LNCaP clone FGC (cell line): ENCODE data around the gene CCDC167.

ENCODE experiments used
- DNase-seq: peaks from one replicate; pipeline ENCODE4 v3.0.0-alpha.2; 2011; ENCODE audit warnings: low read depth
- H3K4me3 ChIP-seq: 2 replicates; pipeline ENCODE4 v1.5.1; 2011; ENCODE audit warnings: mild to moderate bottlenecking, low read depth, low read length, control low read depth
- CTCF ChIP-seq: IDR thresholded peaks from 2 replicates; pipeline ENCODE4 v1.5.1; 2012; ENCODE audit warnings: mild to moderate bottlenecking; ENCODE audit not compliant: control insufficient read depth, insufficient read depth; ENCODE audit errors: extremely low read depth

Gene CCDC167

GRCh38 chr6:37516920-37517405 lies 17.3 kb upstream of the CCDC167 start:
- no peak overlapping the region for H3K4me3 ChIP-seq
- DNase-seq: peak; percentile 51
- TF ChIP-seq CTCF: no peak

DNA sequence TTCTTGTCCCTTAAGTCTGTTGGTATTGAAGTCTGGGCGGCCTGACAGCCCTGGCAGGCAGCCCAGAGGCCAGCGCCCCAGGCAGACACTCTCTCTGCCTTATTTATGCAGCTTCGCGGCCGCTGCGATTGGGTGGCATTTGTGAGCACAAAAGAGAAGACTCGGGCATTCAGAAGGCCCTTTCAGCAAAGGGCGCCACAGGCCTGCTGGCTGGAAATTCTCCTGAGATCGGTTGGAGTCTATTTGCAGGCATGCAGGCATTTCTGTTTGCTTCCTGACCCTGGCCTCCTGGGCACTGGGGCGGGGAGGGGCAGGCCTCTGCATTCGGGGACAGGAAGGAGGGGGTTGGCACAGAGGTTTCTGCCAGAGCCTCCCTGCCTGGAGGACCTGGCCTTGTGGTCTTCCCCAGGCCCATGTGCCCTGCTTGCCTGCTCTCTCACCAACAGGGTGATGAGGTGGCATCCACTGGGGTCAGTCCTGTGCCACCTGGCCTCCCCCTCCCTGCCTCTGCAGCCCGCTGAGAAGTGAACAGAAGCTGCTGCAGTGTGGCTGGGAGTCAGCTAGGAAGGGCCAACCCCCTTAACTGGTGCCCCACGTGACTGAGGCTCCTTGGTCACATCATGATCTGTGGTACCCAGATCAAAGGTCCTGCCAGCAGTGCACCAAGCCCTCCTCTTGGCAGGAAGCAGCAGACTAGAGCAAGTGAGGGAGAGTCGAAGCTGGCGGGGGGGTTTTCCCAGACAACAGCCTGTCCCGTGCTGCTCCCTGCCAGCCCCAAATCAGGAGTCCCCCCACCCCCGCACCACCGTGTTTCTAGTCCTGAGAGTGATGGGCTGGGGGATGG lies 16.6 kb upstream of the CCDC167 start:
- no peak overlapping the region for H3K4me3 ChIP-seq
- DNase-seq: peak; percentile 78
- TF ChIP-seq CTCF: no peak

- no peak for TF ChIP-seq CTCF
- H3K4me3 ChIP-seq: no peak overlapping the region
- no peak for DNase-seq
Observed at GRCh38 chr6:37515712-37516075, 16.0 kb upstream of the CCDC167 start.

GRCh38 chr6:37514837-37515236 lies 15.1 kb upstream of the CCDC167 start:
- H3K4me3 ChIP-seq: no peak overlapping the region
- no peak for TF ChIP-seq CTCF
- no peak for DNase-seq

GRCh38 chr6:37514321-37514771 lies 14.7 kb upstream of the CCDC167 start:
- H3K4me3 ChIP-seq: no peak overlapping the region
- TF ChIP-seq CTCF: no peak
- no peak for DNase-seq

- no peak for DNase-seq
- no peak for TF ChIP-seq CTCF
- no peak overlapping the region for H3K4me3 ChIP-seq
Observed at GRCh38 chr6:37513576-37513975, 13.9 kb upstream of the CCDC167 start.

GRCh38 chr6:37513155-37513554 lies 13.5 kb upstream of the CCDC167 start:
- DNase-seq: no peak
- no peak for TF ChIP-seq CTCF
- H3K4me3 ChIP-seq: no peak overlapping the region
